ENCODE measurements around the gene BMP7.

- TF ChIP-seq ZNF274 (IDR thresholded peaks at IDR 0.05; ENCODE audit: low read depth, low read length) (no peak), YY1 (IDR thresholded peaks at IDR 0.05; ENCODE audit: insufficient read depth, insufficient read length) (no peak), SUZ12 (IDR thresholded peaks at IDR 0.05; ENCODE audit: extremely low read depth, insufficient read depth, insufficient read length) (no peak)
Observed at GRCh38 chr20:57217802-57218201, 48.6 kb downstream of the BMP7 start.
